Fibroblast of upper back skin (primary cell): ENCODE results near the gene CPTP.
"Not testable (repeated sequence)": the region's sequence is repeated elsewhere in the genome, so short reads cannot be mapped to it uniquely, and the experiment has no call there.

Source experiments
- DNase-seq: peaks from one replicate; pipeline ENCODE4 v3.0.0-alpha.2; 2013

CPTP gene

DNA sequence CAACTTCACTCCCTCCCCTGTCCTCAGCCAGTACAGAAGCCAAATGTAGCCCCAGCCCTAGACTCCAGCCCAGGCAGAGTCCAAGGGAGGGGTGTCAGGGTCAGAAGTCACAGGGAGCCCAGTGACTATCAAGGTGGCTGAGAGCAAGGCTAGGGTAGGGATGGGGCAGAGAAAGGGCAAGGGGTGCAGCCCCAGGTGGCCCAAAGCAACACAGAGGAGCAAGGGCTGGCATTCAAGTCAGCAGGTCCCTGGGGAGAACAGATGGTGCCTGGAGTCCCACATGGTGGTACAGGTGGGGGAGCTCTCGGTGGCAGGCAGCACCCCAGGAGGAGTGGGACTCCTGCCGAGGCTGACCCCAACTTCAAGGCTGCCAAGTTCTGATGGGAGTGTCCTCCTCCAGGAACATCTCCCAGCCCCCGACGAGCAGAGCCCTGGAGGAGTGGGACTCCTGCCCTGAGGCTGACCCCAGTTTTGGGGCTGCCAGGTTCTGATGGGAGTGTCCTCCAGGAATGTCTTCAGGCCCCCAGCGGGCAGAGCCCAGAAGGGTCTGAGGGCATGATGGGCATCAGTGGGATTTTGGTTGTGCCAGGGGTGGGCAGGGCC is 28.3 kb downstream of the CPTP start:
- no peak for DNase-seq

DNA sequence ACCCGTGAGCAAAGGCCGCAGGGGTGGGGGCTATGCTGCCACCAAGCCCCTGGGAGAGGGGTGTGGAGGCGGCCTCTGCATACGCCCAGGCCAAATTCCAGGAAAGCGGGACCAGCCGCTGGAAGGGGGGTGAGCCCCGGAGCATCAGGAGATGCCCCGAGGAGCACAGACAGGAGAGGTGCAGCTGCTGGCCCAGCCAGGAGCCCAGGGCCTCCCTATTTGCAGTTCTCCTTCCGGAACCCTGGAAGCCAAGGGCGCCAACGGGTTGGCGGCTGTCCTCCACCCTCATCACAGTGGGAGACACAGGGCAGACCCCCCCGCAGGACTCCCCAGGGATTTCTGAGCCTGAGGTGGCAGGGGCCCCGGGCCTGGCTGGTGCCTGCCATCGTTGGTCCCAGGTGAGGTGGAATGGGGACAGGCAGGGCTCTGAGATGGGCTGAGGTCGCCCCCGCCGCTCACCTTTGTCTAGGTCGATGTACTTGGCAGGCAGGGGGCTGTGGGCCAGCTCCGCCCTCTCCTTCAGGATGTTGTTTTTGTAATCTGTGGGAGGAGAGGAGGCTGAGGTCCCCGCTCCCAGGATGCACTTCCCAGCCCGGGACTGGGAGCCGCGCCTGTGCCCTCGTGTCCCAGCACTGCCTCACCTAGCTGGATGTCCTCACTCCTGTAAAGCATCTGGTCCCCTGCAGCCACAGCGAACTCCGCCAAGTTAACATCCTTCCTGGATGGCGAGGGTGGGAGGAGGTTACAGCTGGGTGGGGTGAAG is 29.0 kb downstream of the CPTP start:
- no peak for DNase-seq

DNA sequence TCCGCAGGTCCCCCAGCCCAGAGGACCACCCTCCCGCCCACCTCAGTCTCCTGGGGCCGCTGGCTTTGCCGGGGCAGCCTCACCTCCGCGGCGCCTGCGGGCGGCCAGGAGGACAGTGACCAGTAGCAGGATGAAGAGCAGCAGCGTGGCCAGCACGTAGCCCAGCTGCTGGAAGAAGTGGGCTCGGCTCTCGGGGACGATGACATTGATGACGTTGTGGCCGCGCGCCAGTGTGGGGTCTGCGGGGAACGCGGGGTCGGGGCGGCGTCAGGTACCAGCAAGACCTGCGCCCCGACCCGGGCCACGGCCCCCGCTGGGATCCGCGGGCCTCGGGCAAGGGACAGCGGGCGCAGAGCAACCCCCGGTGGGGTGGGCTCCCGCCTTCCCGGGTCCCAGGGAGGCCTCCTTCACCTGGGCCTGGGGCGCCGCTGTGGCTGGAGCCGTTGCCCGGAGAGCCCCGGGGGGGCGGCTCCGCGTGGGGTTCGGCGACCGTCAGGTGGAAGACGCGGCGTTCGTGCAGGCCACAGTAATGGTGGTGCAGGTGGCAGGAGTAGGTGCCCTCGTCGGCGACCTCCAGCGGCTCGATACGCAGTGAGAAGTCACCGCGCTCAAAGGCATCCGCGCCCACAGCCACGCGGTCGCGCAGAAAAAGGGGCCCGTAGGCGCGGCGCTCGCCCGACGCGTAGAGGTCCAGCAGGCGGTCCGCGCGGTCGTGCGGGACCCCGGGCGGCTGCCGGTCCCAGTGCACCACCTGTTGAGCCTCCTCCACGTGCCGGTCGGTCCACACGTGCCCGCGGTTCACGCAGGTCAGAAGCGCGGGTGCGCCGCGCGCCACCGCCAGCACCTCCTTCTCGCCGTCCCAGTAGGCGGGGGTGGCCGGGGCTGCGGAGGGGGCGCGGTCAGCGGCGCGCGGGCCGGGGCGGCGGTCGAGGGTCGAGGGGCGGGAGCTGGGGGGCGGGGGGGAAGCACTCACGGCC is 30.0 kb downstream of the CPTP start:
- DNase-seq: no peak

DNA sequence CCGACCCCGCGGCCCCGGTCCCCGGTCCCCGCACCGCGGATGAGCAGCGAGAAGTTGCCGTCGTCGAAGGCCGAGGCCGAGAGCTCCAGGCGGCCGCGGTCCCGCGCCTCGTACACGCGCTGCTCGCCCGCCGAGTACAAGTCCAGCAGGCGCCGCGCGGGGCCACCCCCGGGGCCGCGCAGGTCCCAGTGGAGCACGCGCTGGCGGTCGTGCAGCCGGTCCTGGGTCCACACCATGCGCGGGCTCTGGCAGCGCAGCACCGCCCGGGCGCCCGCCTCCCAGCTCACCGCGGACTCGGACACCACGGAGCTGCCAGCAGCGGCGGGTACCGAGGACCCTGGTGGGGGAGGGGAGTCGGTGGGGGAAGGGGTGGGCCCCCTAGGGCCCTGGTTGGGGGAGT is 30.8 kb downstream of the CPTP start:
- no peak for DNase-seq

DNA sequence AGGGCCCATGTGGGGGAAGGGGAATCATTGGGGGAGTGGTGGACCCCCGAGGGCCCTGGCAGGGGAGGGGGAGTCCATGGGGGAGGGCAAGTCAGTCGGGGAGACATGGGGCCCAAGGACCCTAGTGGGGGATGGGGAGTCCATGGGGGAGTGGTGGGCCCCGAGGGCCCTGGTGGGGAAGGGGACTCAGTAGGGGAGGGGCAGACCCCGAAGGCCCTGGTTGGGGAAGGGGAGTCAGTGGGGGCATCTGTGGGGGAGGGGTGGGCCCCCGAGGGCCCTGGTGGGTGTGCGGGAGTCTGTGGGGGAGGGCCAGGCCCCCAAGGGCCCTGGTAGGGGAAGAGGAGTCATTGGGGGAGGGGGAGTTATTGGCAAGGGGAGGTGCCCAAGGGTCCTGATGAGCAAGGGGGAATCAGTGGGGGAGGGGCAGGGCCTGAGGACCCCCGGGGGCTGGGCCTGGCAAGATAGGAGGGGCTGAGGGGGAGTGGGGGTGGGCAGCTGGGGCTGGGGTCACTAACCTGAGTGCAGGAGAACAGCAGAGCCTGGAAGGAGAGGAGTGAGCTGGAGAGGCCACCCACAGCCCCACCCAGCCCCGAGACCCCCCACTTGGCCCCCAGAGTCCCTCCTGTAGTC is 31.7 kb downstream of the CPTP start:
- DNase-seq: no peak

DNA sequence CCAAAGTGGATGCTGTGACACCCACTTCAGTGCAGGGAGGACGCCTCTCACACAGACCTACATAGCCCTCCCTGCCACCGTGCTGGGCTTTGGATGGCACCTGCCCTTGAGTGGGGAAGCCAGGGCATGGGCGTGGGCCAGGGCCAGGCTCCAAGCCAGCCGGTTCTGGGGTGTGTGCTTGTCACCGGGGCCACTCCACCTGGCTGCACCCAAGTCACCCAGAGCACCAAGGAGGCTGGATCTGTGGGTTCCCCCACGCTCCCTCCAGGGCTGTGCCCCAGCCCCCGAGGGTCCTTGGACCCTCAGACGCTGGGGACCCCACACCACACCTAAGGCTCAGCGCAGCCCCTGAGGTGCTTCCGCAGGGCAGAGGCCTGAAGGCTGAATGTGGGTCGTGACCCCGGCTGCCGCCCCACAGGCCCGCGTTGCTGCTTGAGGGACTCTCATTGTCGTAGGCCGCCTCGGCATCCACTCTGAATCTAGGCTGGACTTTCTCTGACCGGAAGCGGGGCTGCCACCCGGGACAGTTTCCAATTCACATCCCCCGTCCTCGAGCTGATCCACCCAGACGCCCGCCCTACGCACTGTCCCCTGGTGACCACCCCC is 32.3 kb downstream of the CPTP start:
- no peak for DNase-seq

DNA sequence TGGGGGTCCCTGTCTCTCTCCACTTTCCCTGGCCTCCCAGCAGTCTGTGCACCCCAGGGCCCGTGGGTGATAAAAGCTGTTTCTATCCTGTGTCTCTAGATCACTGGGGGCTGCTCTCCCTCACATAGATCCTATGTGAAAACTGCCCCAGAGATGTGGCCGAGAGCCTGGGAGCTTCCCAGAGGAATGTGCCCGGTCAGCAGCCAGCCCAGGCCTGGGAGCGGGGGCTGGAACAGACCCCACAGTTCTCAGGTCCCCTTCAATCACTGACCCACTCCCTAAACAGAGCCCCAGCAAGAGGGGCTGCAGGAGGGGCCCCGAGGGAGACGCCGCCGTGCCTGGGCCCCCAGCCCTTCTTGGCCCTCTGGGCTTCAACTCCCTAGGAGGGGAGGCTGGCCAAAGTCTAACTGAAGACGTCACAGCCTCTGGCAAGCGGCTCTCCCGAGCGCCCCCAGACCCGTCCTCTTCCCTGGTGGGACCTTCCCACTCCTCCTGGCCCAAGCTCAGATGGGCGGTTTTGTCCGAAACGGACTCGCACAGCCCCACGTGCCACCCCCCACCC is 33.4 kb downstream of the CPTP start:
- DNase-seq: no peak

DNA sequence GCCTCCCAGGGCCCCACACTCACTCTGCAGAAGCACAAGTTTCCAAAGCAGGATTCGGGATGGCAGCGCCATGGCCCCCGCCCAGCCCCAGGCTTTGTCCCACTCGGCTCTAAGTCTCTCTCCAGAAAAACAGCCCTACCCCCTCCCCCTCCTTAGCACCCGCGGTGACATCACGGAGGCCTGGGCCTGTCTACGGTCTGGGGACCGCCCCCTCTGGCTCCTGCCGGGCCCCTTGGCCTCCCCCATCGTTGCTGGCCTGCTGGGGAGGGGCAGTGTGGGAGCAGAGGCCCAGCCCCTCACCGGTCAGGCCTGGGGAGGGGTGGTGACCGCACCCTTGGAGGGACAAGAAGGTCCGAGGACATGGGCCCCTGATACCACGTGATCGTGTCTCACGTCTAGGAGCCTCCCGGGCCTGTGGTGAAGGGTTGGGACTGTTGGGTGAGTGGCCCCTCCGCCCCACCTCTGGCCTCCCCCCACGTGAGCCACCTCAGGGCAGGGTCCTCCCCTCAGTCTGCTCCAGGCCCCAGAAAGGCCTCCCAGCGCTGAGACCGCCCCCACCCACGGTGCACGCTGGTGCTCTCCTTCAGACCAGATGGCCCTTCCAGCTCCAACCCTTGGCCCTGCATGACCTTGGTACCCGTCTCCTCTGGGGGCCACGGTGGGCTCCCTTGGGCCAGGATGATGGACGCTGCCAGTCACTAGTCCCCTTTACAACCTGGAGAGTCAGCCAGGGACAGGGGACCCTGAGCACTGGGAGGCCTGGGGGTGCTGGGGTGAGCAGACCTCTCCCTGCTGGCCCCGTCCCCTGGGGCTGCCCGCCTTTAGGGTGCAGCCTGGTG is 34.0 kb downstream of the CPTP start, which contains the start of gene MXRA8:
MXRA8 (minus strand) TSS at position 123 of the 839 bp plus-strand sequence; CDS start at position 72, 51 bp downstream.
- peak; percentile 93 for DNase-seq

DNA sequence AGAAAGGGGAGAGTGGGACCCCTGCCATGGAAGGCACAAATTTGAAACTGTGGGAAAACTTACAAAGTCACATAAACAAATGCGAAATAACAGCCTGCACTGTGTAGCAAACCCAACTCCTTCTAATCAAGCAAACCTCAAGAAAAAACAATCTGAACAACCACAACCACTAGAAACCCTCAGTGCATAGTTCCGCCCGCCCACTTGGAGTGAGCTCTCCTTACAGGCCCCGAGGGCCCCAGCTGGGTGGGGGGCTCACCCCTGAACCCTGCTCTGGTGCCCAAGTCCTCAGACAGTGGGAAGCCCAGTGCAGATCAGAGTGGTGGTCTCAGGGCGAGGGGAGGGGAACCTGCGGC is 34.7 kb downstream of the CPTP start:
- DNase-seq: peak; percentile 78

DNA sequence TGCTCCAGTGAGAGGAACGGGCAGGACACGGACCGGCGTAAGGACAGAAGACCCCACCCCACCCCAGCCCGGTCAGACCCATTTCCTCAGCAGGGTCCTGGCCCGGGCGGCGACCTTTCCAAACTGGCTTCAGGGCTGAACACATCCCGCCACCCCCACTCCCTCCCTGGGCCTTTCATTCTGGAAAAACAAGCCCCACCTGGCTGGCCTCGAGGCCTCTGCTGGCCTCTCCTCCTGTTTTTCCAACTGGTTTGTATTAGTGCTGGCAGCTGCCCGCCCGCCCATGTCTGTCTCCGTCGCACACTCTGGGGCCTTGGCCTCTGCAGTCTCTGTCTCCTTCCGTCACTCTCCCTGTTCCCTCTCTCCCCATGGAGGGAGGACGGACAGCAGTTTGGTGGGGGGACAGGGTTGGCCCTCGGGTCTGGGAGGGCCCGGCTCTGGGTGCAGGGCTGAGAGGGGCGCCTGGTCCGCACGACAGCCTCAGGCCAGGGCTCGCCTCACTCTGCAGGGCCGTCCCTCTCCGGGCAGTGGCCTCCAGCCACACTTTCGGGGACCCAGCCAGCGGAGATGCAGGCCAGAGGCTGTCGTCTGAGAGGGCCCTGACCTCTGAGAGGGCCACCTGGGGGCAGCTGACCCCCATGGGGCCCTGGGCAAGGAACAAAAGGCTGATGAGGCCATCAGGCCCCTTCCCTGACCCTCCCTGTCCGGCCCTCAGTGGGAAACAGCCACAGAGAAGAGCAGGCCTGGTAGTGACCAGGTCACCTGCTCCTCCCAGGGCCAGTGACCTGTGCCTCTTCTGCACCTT is 35.3 kb downstream of the CPTP start:
- DNase-seq: peak; percentile 88

DNA sequence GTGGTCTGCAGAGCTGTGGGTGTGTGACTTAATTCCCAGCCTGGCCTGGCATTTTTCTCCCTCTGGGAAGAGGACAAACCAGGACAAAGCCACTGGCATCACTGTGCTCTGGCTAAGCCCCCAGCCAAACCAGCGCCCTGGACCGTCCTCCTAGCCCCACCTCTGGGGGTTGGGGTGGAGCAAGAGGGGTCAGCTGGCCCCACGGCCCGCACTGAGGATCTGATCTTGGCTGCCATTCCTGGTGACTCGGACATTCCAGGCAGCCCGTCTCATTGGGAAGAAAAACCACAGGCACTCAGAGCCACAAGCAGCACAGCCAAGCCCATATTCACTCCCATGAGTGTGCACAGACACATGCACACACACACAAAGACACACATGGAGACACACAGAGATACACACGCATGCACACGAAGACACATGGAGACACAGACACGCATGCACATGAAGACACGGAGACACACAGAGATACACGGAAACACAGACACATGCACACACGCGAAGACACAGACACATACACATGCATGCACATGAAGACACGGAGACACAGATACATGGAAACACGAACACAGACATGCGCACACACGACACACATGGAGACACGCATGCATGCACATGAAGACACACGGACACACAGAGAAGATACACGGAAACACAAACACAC is 36.0 kb downstream of the CPTP start:
- DNase-seq: peak; percentile 96

DNA sequence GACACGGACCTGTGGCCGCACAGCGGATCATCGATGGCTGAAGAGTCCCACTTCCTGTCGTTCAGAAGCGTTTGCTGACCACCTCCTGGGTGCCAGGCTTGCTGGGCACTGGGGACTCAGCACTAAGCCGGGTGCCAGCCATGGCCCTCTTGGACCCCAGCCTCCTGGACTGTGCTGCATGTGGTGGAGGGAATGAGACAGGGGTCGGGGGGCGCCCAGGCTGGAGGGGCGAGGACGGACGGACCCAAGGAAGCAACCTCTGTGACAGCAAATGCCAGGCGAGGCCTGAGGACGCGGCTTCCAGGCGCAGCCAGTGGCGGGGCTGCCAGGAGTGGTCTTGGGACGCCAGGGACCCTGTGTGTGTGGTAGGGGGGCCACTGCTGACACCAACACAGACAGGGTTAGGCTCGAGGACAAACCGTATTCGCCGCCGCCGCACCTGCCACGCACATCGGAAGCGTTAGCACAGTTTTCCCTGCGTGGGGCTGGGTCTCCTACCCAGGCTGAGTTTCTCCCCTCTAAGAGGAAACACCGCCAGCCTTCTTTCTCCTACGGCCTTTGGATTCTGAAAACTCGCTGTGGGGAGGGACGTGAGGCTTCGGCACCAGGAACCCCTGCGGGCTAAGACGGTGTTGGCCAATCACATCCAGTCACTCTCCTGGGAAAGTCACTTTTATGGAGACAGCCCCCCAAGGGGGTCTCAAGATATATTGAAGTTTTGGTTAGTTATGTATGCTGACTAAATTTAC is 36.8 kb downstream of the CPTP start:
- no peak for DNase-seq

DNA sequence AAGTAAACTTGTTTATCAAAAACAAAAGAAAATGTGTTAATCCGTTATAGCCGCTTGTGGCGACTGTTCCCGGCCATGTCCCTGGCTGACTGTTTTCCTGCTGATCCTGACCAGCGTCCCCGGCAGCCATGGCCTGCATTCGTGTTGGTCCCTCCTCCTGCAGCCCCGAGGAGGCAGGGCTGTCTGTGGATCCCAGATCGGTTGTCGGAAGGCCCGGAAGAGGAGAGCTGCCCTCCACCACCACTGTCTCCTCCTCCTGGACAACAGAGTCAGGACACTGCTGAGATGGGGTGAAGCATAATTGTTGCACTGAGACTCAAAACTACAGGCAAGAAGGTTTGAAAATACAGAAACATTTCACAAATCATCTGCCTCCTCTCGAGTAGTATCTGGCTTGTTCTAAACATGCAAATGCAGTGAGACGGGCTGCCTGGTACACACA is 37.4 kb downstream of the CPTP start:
- DNase-seq: peak; percentile 87

DNA sequence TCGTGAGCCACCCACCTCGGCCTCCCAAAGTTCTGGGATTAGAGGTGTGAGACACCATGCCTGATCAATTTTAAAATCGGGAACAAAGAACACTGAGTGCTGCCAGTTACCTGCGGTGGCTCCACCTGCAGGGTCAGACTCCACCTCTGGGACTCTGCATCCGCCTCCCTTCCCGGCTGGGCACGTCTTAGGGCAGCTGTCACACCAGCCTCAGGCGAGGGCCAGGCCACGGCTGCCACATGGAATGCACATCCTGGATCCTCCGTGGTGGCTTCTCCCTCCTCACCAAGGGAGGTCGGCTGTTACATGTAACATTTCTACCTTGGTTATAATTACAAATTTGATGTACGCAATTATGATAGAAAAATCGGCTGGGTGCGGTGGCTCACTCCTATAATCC is 39.7 kb downstream of the CPTP start:
- no peak for DNase-seq

DNA sequence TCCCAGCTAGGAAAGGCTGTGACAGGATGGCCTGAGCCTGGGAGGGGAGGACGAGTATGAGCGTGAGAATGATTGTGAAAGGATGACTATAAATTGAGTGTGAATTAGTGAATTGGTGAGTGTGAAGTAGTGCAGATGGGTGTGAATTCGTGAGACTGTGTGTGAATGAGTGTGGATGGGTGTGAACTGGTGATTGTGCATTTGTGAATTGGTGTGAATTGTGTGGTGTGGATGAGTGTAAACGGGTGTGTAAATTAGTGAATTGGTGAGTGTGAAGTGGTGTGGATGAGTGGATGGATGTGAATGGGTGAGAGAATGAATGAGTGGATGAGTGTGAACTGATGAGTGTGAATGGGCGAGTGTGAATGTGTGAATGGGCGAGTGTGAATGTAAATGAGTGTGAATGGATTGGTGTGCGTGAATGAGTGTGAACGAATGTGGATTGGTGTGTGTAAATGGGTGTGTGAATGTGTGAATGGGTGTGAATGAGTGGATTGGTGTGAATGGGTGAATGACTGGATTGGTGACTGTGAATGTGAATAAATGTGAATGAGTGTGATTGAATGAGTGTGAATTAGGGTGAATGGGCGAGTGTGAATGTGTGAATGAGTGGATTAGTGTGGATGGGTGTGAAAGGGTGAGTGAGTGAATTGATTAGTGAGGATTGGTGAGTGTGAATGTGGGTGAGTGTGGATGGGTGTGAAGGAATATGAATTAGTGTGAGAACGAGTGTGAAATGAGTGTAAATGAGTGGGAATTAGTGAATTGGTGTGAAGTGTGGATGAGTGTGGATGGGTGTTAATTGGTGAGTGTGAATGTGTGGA is 41.5 kb downstream of the CPTP start:
- no peak for DNase-seq

DNA sequence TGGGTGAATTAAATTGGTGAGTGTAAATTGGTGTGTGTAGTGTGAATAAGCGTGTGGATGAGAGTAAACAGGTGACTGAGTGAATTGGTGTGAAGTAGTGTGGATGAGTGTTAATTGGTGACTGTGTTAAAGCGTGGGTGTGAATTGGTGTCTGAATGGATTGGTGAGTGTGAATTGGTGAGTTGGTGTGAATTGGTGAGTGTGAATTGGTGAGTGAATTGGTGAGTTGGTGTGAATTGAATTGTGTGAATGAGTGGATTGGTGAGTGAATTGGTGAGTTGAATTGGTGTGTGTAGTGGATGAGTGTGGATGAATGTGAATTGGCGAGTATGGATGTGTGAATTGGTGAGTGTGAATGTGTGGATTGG is 42.1 kb downstream of the CPTP start:
- no peak for DNase-seq

DNA sequence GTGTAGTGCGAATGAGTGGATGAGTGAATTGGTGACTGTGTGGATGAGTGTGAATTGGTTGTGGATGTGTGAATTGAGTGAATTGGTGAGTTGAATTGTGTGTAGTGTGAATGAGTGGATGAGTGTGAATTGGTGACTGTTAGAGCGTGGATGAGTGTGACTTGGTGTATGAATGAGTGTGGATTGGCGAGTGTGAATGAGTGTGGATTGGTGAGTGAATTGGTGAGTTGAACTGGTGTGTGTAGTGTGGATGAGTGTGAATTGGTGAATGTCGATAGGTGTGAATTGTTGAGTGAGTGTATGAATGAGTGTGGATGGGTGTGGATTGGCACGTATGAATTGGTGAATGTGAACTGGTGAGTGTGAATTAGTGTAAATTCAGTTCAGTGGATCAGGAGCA is 42.7 kb downstream of the CPTP start:
- DNase-seq: no peak

DNA sequence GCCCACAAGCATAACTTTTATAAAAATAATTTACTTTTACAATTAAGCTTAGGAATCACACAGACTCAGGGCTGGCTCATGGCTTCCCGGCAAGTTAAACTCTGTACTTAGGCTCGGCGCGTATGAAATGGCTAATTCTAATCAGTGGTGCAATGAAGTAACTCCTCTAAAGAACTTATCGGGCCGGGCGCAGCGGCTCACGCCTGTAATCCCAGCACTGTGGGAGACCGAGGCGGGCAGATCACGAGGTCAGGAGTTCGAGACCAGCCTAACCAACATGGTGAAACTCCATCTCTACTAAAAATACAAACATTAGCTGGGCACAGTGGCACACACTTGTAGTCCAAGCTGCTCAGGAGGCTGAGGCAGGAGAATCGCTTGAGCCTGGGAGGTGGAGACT is 45.5 kb downstream of the CPTP start:
- not testable (repeated sequence) for DNase-seq
